Activated CD8-positive, alpha-beta memory T cell treated with anti-CD3 and anti-CD28 coated beads for 48 hours (primary cell): ENCODE data around the gene ZNF425.
"Not testable (repeated sequence)": the region's sequence is repeated elsewhere in the genome, so short reads cannot be mapped to it uniquely, and the experiment has no call there.

ENCODE experiments used
- DNase-seq, 3 experiments: peaks; one replicate each; pipeline ENCODE4 v3.0.0-alpha.2; 2020; ENCODE audit warnings: low read depth in 2 of 3, low spot score in 2 of 3

The ZNF425 gene

GRCh38 chr7:149075286-149075685, 50.8 kb downstream of the ZNF425 start:
- no peak for DNase-seq

- DNase-seq = no peak
Observed at GRCh38 chr7:149074116-149074885, 51.8 kb downstream of the ZNF425 start.

GRCh38 chr7:149072438-149072775, 53.7 kb downstream of the ZNF425 start:
- DNase-seq = no peak

GRCh38 chr7:149071641-149072437, 54.3 kb downstream of the ZNF425 start:
- peak in 1 of 3 experiments; percentile 23 for DNase-seq

- DNase-seq = no peak
Observed at GRCh38 chr7:149071182-149071635, 54.9 kb downstream of the ZNF425 start.

GRCh38 chr7:149070372-149071125, 55.6 kb downstream of the ZNF425 start:
- DNase-seq = no peak

GRCh38 chr7:149067869-149068268, 58.3 kb downstream of the ZNF425 start:
- no peak for DNase-seq

- no peak for DNase-seq
Observed at GRCh38 chr7:149063476-149063875, 62.6 kb downstream of the ZNF425 start.

GRCh38 chr7:149062217-149062899, 63.8 kb downstream of the ZNF425 start:
- not testable (repeated sequence) for DNase-seq

- DNase-seq = no peak
Observed at GRCh38 chr7:149060156-149060555, 66.0 kb downstream of the ZNF425 start.

GRCh38 chr7:149053885-149054284, 72.2 kb downstream of the ZNF425 start:
- DNase-seq = no peak

- no peak for DNase-seq
Observed at GRCh38 chr7:149053384-149053783, 72.7 kb downstream of the ZNF425 start.
